HUES6 (cell line): ENCODE measurements around the gene ZC3H12D.

Experiments
- H3K27ac ChIP-seq: 2 replicates; pipeline ENCODE4 v1.7.0; 2013; ENCODE audit warnings: low read depth, mild to moderate bottlenecking, low read length, inconsistent platforms
- H3K27me3 ChIP-seq: 2 replicates; pipeline ENCODE4 v1.6.1; 2013; ENCODE audit warnings: low read length; ENCODE audit not compliant: control insufficient read depth, insufficient read depth
- H3K36me3 ChIP-seq: 2 replicates; pipeline ENCODE4 v1.6.1; 2013; ENCODE audit warnings: low read length; ENCODE audit not compliant: control insufficient read depth, insufficient read depth
- H3K4me1 ChIP-seq: 2 replicates; pipeline ENCODE4 v1.6.1; 2013; ENCODE audit warnings: low read length; ENCODE audit not compliant: control insufficient read depth, insufficient read depth
- H3K4me3 ChIP-seq: 2 replicates; pipeline ENCODE4 v1.5.1; 2013; ENCODE audit warnings: low read depth, low read length
- H3K9ac ChIP-seq: one replicate; pipeline ENCODE4 v1.6.1; 2013; ENCODE audit warnings: mild to moderate bottlenecking, low read length
- H3K9me3 ChIP-seq: 2 replicates; pipeline ENCODE4 v1.6.1; 2013; ENCODE audit warnings: low read depth, low read length; ENCODE audit not compliant: control insufficient read depth, insufficient read depth

The ZC3H12D gene

GRCh38 chr6:149439626-149440025 is 45.2 kb downstream of the ZC3H12D start:
- Histone ChIP-seq H3K27ac (no peak overlapping the region), H3K27me3 (no peaks in the 10 kb centered on the region), H3K9ac (no peak overlapping the region), H3K4me3 (no peak overlapping the region), H3K9me3 (peaks cover 3% of the 10 kb centered on the region; the same call in 1 of the 2 replicates), H3K36me3 (no peaks in the 10 kb centered on the region), H3K4me1 (peaks cover 6% of the 10 kb centered on the region)

GRCh38 chr6:149438855-149439254 is 46.0 kb downstream of the ZC3H12D start:
- Histone ChIP-seq H3K4me1 (peaks cover 6% of the 10 kb centered on the region), H3K9me3 (no peaks in the 10 kb centered on the region), H3K36me3 (no peaks in the 10 kb centered on the region), H3K27ac (no peak overlapping the region), H3K9ac (no peak overlapping the region), H3K4me3 (no peak overlapping the region), H3K27me3 (no peaks in the 10 kb centered on the region)

- H3K36me3 ChIP-seq: no peaks in the 10 kb centered on the region
- H3K4me3 ChIP-seq: no peak overlapping the region
- H3K9me3 ChIP-seq: no peaks in the 10 kb centered on the region
Measured at GRCh38 chr6:149437212-149437611, 47.6 kb downstream of the ZC3H12D start.

DNA sequence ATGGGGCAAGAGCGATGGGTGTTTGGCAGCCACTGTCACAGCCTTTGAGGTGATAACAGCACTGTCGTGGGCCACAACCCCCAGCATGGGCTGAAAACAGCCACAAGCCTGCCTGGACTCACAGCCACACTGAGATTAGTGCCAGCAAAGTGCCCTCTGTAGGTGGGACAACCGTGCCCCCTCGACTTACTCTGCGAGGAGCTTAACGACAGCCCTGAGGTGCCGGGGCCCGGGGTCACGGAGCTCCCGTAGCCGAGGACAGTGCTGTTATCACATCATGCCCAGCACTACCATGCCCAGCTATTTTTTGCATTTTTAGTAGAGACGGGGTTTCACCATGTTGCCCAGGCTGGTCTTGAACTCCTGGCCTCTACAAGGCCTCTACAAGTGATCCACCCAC is 48.2 kb downstream of the ZC3H12D start:
- Histone ChIP-seq H3K4me3 (no peak overlapping the region), H3K9ac (no peak overlapping the region), H3K4me1 (peaks cover 6% of the 10 kb centered on the region), H3K27ac (no peak overlapping the region), H3K9me3 (no peaks in the 10 kb centered on the region), H3K27me3 (no peaks in the 10 kb centered on the region), H3K36me3 (no peaks in the 10 kb centered on the region)

More at GRCh38 chr6:149437212-149437611, 47.6 kb downstream of the ZC3H12D start:
- no peaks in the 10 kb centered on the region for H3K27me3 ChIP-seq
- H3K27ac ChIP-seq: no peak overlapping the region
- no peak overlapping the region for H3K9ac ChIP-seq
- H3K4me1 ChIP-seq: peaks cover 6% of the 10 kb centered on the region

GRCh38 chr6:149435919-149436586 is 48.8 kb downstream of the ZC3H12D start:
- H3K27me3 ChIP-seq: no peaks in the 10 kb centered on the region
- no peaks in the 10 kb centered on the region for H3K36me3 ChIP-seq
- peaks cover 6% of the 10 kb centered on the region for H3K4me1 ChIP-seq
- H3K4me3 ChIP-seq: no peak overlapping the region
- no peaks in the 10 kb centered on the region for H3K9me3 ChIP-seq
- H3K9ac ChIP-seq: no peak overlapping the region
- H3K27ac ChIP-seq: no peak overlapping the region

DNA sequence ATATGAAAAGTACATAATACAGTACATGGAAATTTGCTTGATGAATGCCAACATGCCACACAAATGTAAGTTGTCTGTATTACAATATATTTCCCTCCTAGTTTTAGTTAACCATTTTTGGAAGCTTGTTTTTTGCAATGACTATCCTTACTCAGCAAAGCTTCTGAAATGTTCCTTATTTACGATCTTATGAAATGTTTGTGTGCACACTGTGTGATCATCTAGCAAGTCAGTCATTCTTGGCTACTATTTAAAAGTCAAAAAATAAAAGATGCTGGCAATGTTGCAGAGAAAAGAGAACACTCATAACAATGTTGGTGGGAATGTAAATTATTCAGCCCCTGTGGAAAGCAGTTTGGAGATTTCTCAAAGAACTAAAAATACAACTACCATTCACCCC is 50.9 kb downstream of the ZC3H12D start:
- Histone ChIP-seq H3K27ac (no peak overlapping the region), H3K27me3 (no peaks in the 10 kb centered on the region), H3K36me3 (no peaks in the 10 kb centered on the region), H3K9ac (no peak overlapping the region), H3K4me3 (no peak overlapping the region), H3K9me3 (no peaks in the 10 kb centered on the region), H3K4me1 (no peaks in the 10 kb centered on the region)

DNA sequence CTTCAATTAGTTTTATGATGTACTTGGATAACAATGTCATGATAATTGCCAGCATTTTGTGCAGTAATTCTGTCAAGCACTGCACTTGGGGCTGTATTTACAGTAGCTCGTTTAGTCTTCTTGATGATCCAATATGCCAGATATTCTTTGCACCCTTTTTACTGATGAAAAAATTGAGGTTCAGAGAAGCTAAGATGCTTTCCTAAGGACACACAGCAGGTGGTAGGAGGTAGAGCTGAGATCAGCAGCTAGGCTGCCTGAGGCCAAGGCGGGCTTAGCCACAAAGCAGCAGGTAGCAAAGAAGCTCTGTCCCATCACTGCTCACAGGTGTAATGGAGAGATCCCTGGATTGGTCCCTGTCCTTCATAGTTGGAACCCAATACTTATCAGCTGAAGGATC is 51.4 kb downstream of the ZC3H12D start:
- Histone ChIP-seq H3K4me1 (no peaks in the 10 kb centered on the region), H3K27me3 (no peaks in the 10 kb centered on the region), H3K27ac (no peak overlapping the region), H3K36me3 (no peaks in the 10 kb centered on the region), H3K9me3 (no peaks in the 10 kb centered on the region), H3K9ac (no peak overlapping the region), H3K4me3 (no peak overlapping the region)

DNA sequence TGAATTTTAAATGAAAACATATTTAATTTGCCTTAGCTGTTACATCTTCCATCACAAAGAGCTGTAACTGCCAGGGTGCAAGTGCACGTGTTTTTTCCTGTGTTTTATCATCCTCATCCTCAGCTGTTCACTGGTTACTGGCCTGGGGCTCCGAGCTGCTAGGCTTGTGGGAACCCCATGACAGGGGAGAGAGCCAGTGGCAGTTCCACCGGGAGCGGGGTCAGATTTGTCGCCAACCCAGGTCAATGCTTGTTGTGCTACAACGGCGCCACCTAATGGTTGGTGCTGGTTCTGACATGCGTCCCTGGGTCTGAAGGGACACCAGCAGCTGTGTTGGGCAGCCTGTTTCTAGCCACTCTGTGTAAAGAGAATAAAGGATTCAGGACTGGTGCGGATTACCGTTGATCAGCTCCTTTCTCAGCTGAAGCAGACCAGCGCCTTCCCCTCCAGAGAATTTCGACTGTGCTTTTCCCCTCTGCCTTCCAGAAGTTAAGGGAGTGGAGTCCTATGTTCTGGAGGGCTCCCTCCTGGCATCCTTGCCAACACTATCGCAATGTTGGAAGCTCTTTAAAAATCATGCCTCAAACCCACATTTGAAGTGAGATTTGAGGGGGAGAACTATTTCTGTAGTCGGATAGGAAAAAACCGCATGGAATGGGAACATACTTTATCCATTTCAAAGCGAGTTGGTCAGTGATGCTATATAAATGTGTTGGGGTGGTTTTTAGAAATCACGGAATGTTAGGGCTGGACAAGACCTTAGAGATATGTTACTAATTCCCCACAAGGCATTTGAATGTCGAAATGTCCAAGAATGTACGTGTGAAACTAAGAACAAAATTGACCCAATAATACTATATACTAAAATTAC is 52.7 kb downstream of the ZC3H12D start:
- H3K36me3 ChIP-seq: no peaks in the 10 kb centered on the region

GRCh38 chr6:149429427-149430360 is 55.1 kb downstream of the ZC3H12D start:
- Histone ChIP-seq H3K4me3 (no peak overlapping the region), H3K9ac (no peak overlapping the region), H3K27me3 (no peaks in the 10 kb centered on the region), H3K9me3 (no peaks in the 10 kb centered on the region), H3K27ac (no peak overlapping the region), H3K36me3 (no peaks in the 10 kb centered on the region), H3K4me1 (no peaks in the 10 kb centered on the region)

More for the DNA sequence above, 52.7 kb downstream of the ZC3H12D start:
- Histone ChIP-seq H3K27ac (no peak overlapping the region), H3K9me3 (no peaks in the 10 kb centered on the region), H3K27me3 (no peaks in the 10 kb centered on the region), H3K9ac (no peak overlapping the region), H3K4me3 (no peak overlapping the region), H3K4me1 (no peaks in the 10 kb centered on the region)

- H3K4me1 ChIP-seq: peaks cover 7% of the 10 kb centered on the region; the same call in 1 of the 2 replicates
- H3K36me3 ChIP-seq: no peaks in the 10 kb centered on the region
- no peaks in the 10 kb centered on the region for H3K27me3 ChIP-seq
- no peak overlapping the region for H3K27ac ChIP-seq
- no peaks in the 10 kb centered on the region for H3K9me3 ChIP-seq
- no peak overlapping the region for H3K4me3 ChIP-seq
- H3K9ac ChIP-seq: no peak overlapping the region
Measured at GRCh38 chr6:149428606-149429005, 56.2 kb downstream of the ZC3H12D start.
